Suprapubic skin (tissue), 4 donors: ENCODE data around the gene SLC8A1.

Experiments used
- EP300 ChIP-seq: sonication (generic); formaldehyde crosslinking; IDR thresholded peaks from one replicate; pipeline ENCODE4 v1.6.1; 2017; ENCODE audit warnings: antibody characterized with exemption
- POLR2A ChIP-seq, 2 donors: fragments of 450-650 bp; IDR thresholded peaks; one replicate each; pipeline ENCODE4 v1.6.1; 2017; ENCODE audit warnings: antibody characterized with exemption in 2 of 2, mild to moderate bottlenecking in 2 of 2, moderate library complexity in 2 of 2
- POLR2AphosphoS5 ChIP-seq, 3 donors: sonication (generic); formaldehyde crosslinking; IDR thresholded peaks; one replicate each; pipeline ENCODE4 v1.6.1; 2017; ENCODE audit warnings: antibody characterized with exemption in 3 of 3
- TF ChIP-seq, protein P1 (sequence below), 2 donors: fragments of 200-600 bp in 1 of 2; fragments of 450-650 bp in 1 of 2; sonication (generic) in 1 of 2; IDR thresholded peaks; one replicate each; pipeline ENCODE4 v1.5.1; 2016 to 2019; ENCODE audit warnings: antibody characterized with exemption in 2 of 2, mild to moderate bottlenecking in 1 of 2, moderate library complexity in 1 of 2

DNA sequence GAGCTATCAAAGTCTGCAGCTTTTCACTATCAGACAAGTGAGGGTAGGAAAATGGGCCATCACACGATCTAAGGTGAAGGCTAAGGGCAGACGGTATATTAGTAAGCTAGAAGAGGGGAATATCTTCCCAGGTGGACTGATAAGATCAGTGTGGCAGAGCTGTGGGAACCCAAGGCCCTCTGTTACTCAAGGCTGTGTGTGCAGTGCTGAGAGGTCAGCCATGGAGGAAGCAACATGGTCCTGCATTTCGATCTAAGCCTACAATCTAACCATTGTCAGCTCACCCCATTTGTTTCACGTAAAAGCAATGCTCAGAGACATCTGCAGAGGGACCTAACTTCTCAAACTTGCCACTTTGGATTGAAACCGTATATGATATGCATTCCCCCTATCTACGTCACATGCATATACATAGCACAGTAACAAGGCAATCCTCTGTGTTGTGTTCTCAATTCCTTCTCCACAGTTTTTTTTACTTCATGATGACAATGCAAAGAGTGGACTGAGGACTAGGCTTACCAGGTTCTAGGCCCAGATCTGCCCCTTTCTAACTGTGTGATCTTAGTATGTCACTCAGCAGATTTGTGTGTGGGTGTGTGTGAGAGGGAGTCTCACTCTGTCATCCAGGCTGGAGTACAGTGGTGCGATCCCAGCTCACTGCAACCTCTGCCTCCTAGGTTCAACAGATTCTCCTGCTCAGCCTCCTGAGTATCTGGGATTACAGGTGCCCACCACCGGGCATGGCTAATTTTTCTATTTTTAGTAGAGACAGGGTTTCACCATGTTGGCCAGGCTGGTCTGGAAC lies 45.2 kb downstream of the SLC8A1 start:
- TF ChIP-seq, protein P1, sequence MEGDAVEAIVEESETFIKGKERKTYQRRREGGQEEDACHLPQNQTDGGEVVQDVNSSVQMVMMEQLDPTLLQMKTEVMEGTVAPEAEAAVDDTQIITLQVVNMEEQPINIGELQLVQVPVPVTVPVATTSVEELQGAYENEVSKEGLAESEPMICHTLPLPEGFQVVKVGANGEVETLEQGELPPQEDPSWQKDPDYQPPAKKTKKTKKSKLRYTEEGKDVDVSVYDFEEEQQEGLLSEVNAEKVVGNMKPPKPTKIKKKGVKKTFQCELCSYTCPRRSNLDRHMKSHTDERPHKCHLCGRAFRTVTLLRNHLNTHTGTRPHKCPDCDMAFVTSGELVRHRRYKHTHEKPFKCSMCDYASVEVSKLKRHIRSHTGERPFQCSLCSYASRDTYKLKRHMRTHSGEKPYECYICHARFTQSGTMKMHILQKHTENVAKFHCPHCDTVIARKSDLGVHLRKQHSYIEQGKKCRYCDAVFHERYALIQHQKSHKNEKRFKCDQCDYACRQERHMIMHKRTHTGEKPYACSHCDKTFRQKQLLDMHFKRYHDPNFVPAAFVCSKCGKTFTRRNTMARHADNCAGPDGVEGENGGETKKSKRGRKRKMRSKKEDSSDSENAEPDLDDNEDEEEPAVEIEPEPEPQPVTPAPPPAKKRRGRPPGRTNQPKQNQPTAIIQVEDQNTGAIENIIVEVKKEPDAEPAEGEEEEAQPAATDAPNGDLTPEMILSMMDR (IDR thresholded peaks at IDR 0.05): no peak
- TF ChIP-seq POLR2AphosphoS5 (IDR thresholded peaks at IDR 0.05) (no peak), POLR2A (IDR thresholded peaks at IDR 0.05) (no peak), EP300 (no peak)
